ENCODE data around the gene SCAPER. TPM values are rescaled to one million over a fixed set of nuclear protein-coding genes. Genes with fewer than 3 reads are reported as not detected.

SCAPER gene
- total RNA-seq, 1 experiment from 2014 or later, result 14.7 TPM

DNA sequence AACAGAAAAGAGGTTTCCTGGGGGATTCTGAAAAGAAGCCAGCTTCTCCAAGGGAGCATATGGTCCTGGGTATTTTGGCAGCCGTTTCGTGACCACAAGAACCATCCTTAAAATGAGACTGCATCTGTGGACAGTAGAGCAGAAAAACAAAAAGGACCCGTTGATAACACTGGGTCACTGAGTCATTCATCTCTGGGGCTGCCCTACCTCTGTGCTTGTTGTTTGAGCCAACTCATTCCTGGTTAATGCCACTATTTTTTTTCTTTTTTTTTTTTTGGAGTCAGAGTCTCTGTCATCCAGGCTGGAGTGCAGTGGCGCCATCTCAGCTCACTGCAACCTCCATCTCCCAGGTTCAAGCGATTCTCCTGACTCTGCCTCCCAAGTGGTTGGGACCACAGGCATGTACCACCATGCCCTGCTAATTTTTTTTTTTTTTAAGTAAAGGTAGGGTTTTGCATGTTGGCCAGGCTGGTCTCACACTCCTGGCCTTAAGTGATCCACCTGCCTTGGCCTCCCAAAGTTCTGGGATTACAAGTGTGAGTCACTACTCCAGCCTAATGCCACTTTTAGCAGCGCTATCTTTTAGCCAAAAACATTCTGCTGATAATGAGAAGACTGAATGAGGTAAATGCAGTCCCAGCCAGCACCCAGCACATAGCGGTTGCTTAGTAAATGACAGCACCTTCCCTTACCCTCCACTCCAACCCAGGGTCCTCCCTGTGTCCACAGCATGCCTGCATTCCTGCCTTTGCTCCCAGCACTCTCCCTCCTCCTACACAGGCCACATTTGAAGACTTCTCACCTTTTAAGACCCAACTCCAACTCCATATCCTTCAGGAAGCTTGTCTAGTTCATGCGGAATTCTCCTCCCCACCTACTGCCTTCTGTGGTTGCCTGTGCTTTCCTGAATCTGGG lies 577.7 kb downstream of the SCAPER start:
- ChIA-PET CTCF (interaction anchor here (1.0 kb wide), 1 partner anchor 14 kb away, joined by 3 read pairs; no protein-coding TSS in a partner anchor), POLR2A (interaction anchor here (0.7 kb wide), 1 partner anchor 9 kb away, joined by 3 read pairs; the partner anchor contains the start of gene ISL2), RAD21 (ENCODE audit: low non-redundant PET in 1 of 2, low total read pairs in 2 of 2, uncharacterized antibody in 2 of 2, unreplicated experiment in 2 of 2) (no interaction called here)
- intact Hi-C loops (cut with micrococcal nuclease), result no loop called here
- Histone ChIP-seq H3K9ac (ENCODE audit: low read length) (no peak overlapping the region), H3K4me2 (ENCODE audit: low read length) (no peak overlapping the region), H3K9me2 (ENCODE audit: insufficient read depth) (no peaks in the 10 kb centered on the region), H3K79me2 (ENCODE audit: insufficient read depth, low read length) (no peaks in the 10 kb centered on the region), H3K4me3 (replicated peaks in 1 of 2; ENCODE audit: low read depth in 1 of 2, low read length in 2 of 2) (no peak overlapping the region), H3K4me1 (ENCODE audit: control insufficient read depth in 1 of 2, insufficient read depth in 2 of 2, low read length in 2 of 2) (peaks cover 0 to 8% of the 10 kb centered on the region in 2 experiments; a peak in 2 of 4 replicates), H3K9me3 (ENCODE audit: control insufficient read depth in 1 of 2, insufficient read depth in 1 of 2, low read depth in 1 of 2, low read length in 2 of 2) (no peaks in the 10 kb centered on the region), H2AFZ (ENCODE audit: low read depth, low read length, poor library complexity, severe bottlenecking) (no peak overlapping the region), H3K36me3 (ENCODE audit: control insufficient read depth in 1 of 2, insufficient read depth in 2 of 2, low read length in 2 of 2) (no peaks in the 10 kb centered on the region), H4K20me1 (ENCODE audit: insufficient read depth) (no peaks in the 10 kb centered on the region), H3K27me3 (ENCODE audit: insufficient read depth, low read length) (no peaks in the 10 kb centered on the region), H3K27ac (ENCODE audit: low read depth, low read length) (no peak overlapping the region)
- TF ChIP-seq REST (IDR thresholded peaks at IDR 0.05; ENCODE audit: low read depth), result no peak
- TF ChIP-seq POLR2A (IDR thresholded peaks at IDR 0.05; ENCODE audit: borderline replicate concordance, extremely low read depth, insufficient read depth, insufficient read length), result no peak
- TF ChIP-seq POLR2AphosphoS5 (IDR thresholded peaks at IDR 0.05; ENCODE audit: low read depth, low read length), result no peak
- no peak for TF ChIP-seq FOSL1 (IDR thresholded peaks at IDR 0.05; ENCODE audit: low read depth)
- TF ChIP-seq JUND (IDR thresholded peaks at IDR 0.05), result no peak
- no peak for TF ChIP-seq ATF3 (IDR thresholded peaks at IDR 0.05)
- no peak for TF ChIP-seq CEBPB (IDR thresholded peaks at IDR 0.05; ENCODE audit: low read depth)
- no peak for TF ChIP-seq ZBTB33 (IDR thresholded peaks at IDR 0.05; ENCODE audit: extremely low read depth, insufficient replicate concordance, low read length)
- TF ChIP-seq, protein P1, sequence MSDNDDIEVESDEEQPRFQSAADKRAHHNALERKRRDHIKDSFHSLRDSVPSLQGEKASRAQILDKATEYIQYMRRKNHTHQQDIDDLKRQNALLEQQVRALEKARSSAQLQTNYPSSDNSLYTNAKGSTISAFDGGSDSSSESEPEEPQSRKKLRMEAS (IDR thresholded peaks at IDR 0.05), result no peak
- TF ChIP-seq SP1 (IDR thresholded peaks at IDR 0.05; ENCODE audit: low read depth), result no peak
- no peak for TF ChIP-seq EGR1 (IDR thresholded peaks at IDR 0.05; ENCODE audit: low read depth)
- no peak for TF ChIP-seq YY1 (IDR thresholded peaks at IDR 0.05; ENCODE audit: extremely low read depth, insufficient replicate concordance, low read depth, low read length)
- TF ChIP-seq SIN3A (IDR thresholded peaks at IDR 0.05; ENCODE audit: low read depth), result no peak
- TF ChIP-seq ZNF274 (IDR thresholded peaks at IDR 0.05; ENCODE audit: low read depth, low read length), result no peak
- no TSS peak for BruUV-seq (replicated peaks)
- ATAC-seq (no peak), DNase-seq (ENCODE audit: low read depth, low spot score) (no peak)

Data from HCT116 (cell line).